IPS DF 4.7 (cell line): Measurements from ENCODE around the gene PPOX.

ENCODE experiments used
- DNase-seq: peaks from one replicate; pipeline ENCODE4 v3.0.0-alpha.2; 2013; ENCODE audit warnings: low spot score; ENCODE audit errors: extremely low read depth

Gene PPOX

GRCh38 chr1:161165742-161166668, at the start of gene PPOX:
Gene PPOX (plus strand): TSS chr1:161166426. CDS start chr1:161166848, 422 bp downstream.
- DNase-seq = no peak

DNA sequence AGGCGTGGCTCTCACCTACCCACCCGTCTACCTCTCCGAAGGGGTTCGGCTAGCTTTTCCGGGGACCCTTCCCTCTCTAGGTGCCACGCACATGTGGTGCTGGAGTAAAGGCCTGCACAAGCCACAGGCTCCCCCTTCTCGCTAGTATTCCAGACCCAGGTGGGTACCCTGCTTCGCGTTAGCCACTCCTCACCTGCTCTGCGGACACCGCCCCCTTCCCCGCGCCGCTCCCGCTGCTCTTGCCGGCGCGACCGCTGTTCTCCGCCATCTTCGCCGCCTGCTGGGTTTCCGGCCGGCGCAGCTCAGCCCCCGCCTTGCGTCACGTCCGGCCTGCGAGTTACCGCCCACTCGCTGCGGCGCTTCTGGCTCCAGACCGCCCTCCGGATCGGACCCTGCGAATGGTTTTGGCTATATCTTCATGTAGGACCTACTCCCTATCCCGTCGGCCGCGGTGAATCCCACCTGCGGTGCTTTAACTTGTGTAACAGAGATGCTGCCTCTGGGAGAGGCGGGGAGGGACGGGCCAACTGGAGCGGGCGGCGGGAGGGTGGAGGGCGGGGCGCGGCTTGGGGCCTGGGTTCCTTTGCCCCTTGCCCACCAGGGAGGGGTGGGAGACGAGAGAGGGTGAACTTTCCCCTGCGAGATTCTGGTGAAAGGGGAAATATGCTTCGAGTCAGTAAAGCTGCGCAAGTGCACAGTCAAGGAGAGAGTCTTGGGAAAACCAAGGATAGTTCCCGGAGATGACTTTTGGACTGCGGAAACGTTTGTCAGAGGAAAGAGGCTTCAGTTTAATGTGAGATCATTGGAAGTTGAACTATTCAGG, 48.3 kb upstream of the PPOX start, which contains the start of the genes NIT1 and PFDN2:
Gene NIT1, plus strand, starts transcription at position 347 of the 823 bp plus-strand sequence. Its CDS starts 72 bp downstream, at position 419.
Gene PFDN2, minus strand, starts transcription at position 279 of the 823 bp plus-strand sequence. Its CDS starts 11 bp downstream, at position 268.
- peak; percentile 49 for DNase-seq

GRCh38 chr1:161119092-161119903, 46.9 kb upstream of the PPOX start:
- no peak for DNase-seq

GRCh38 chr1:161121042-161121650, 45.1 kb upstream of the PPOX start:
- no peak for DNase-seq

DNA sequence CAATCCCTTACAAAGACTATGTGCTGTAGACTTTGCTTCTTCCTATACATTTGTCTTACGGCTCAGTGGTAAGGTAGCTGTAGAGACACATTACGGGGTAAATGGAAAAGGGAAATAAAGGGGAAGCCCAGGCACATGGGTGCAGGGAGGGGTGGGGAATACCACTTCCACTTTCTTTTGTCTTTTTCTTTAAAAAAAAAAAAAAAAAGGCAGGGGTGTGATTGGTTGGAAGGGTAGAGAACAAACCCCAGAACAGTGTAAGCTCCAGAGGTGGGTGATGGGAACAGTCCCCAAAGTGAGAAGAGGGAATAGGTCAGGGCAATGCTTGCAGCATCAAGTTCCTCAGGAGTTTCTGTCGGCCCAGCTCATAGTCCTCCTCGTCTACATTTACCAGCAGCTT, 44.4 kb upstream of the PPOX start:
- no peak for DNase-seq

DNA sequence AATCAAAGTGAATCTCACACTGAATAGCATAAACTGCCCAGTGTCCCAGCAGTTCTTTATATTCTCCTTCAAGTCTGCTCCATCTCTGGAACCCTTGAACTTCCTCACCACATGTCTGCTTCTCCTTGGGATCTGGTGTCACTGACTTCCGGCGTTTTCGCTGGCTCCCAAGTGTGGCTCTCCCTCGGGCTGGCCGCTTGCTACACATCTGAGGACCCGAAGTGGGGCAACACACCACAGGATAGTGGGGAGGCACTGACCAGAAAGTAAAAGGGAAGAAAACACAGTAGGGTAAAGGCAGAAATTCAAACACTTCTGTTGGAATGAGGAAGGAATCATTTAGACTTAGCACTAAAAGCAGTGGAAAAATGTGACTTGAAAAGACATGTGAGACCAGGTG, 43.3 kb upstream of the PPOX start:
- no peak for DNase-seq

DNA sequence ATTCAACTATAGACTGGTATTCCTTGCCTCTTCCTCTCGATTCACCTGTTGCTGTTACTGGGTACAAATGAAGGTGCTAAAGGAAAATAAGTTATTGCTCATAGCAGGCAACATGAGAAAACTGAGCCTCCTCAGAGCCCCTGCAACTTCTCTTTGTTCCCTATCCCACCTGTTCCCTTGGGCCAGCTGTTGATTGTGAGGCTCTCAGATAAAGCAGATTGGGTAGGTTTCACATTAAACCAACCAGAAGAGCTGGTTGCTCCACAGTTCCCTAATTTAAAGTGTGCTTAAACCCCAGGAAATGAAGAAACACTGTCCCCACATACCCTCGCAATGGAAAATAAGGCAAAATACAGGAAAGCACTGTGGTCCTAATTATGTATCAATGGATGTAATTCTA, 38.6 kb upstream of the PPOX start:
- no peak for DNase-seq

DNA sequence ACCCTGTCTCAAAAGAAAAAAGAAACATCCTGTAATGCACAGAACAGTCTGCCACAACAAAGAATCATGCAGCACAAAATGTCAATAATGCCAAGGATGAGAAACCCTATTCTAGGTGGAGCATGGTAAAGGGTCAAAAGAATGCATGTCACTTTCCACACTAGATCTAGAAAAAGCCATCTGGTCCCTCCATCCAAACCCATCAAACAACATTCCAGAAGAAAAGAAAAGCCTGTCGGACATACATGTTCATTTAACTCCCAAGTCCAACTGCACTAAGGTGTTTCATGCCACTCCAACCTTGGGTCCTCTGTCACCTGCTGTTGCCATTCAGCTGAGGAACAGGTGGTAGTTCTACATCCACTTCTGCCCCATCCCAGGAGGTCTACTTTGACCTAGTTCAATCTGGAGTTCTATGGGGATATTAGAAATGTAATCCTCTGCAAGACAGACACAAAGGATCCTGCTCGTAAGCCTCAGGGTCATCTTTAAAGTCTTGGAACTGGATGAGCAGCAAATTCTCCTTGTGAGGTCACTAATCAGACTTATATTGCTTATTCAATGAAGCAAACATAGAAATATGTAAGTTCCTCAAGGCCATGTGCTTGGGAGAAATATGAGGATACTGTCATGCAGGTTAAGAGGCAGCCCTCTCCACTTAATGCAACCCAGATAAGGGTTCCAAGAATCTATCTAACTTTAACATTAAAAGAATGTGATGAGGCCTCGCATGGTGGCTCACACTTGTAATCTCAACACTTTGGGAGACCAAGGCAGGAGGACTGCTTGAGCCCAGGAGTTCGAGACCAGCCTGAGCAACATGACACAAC, 37.4 kb upstream of the PPOX start:
- DNase-seq = no peak

DNA sequence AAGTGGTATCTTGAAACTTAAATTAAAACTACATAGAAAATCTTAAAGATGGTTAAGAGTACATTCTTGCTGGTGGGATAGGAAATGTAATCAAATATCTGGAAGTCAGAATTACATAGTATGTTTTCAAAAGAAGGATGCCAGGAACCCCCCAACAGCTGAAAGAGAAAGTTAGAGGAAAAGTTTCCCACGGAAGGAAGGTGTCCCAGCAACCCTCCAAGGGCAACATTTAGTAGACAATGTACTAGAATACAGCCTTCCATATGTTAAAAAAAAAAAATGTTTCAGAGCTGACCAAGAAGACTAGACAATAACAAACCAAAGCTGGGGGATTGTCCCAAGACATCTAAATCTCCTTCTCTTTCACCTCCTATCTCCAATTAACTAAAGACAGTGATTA, 36.0 kb upstream of the PPOX start:
- no peak for DNase-seq

- no peak for DNase-seq
Observed at GRCh38 chr1:161131523-161132409, 34.5 kb upstream of the PPOX start.

DNA sequence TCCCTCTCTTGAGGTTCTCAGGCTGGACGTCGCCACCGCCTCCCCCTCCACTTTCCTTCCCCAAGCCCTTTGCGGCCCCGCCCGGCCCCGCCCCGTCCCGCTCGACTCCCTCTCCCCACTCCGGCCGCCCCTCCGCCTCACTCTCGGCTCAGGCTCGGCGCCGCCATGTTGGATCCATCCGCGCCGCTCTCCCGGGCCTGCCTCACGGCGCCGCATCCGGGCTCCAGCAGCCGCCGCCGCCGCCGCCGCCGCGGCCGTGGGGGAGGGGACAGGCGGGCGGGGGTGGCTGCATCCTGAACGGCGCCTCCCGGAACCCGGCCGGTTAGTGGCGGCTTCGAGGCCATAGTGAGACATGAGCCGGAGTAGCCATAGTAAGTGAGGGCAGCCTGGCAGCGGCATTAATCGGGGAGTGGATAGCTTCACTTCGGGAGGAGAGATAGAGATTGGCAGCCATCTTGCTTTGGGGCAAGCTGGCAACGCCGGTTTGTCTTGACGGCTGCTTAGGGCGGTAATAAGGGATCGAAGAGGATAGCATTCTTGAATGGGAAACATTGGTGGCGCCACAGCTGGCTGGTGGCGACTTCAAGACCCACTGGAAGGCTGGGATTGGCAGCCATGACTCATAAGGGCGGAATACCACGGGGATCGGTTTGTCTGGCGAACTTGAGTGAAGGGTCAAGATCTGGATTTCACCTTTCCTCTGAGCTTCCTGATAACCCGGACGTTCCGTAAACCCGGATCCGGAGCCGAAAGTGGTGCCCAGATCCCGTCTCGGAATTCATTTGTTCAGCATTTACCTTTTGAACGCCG, 33.6 kb upstream of the PPOX start, which contains the start of gene DEDD:
Gene DEDD, minus strand, starts transcription at position 258 of the 810 bp plus-strand sequence. CDS start 8,205 bp downstream, outside the sequence.
- DNase-seq = peak; percentile 89

DNA sequence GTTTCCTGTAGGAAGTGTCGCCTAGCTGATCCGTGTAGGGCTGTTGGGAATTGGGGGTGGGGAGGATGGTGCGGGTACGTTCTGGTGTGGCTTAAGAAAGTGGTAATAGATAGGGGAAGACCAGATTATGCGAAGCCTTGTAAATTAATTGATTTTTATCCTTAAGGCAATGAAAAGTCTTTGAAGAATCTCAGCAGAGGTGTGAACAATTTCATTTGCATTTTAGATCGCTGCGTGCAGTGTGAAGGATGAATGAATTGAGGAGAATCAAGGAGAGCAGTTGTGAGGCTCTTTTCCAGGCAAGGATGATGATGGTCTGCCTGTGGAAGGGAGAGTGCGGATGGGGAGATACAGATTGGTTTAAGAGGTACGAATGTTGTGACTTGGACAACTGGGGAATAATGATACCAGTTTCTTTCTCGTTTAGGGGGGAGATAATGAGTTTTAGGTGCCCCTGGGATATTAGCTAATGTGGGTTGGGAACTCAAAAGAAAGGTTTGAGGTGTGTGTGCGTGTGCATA, 32.9 kb upstream of the PPOX start:
- DNase-seq = no peak

DNA sequence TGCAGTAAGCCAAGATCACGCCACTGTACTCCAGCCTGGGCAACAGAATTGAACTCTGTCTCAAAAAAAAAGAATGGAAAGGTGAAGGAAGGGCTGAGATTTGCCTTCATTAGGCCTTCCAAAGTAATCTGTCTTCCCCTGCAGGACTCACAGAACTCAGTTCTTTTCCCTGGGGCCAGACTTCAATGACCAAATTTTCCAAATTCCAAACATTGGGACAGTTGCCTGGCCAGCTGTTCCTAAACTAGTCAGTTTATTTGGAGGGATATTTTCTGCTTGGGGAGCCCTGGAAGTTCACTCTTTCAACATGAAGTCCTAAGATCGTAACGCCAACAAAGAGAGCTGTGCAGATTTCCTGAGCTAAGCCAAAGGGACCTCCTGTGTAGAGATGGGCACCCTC, 28.3 kb upstream of the PPOX start:
- no peak for DNase-seq

- DNase-seq = no peak
Observed at GRCh38 chr1:161138431-161138830, 27.8 kb upstream of the PPOX start.

DNA sequence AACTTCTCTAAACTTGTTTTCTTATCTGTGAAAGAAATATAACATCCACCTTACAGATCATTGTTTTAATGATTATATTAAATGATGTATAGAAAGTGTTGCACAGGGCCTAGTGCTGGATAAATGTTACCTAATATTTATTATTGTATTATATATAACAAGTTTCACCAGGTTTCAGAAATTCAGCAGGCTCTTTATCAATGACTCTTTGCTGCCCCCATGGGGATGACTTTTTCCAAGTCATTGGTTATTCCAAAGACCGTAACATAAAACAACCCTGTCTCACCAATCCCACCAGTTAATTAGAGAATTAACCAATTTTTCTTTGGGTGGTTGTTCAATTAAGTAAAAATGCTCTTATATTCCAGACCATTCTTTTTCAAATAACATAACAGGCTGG, 26.5 kb upstream of the PPOX start:
- no peak for DNase-seq

DNA sequence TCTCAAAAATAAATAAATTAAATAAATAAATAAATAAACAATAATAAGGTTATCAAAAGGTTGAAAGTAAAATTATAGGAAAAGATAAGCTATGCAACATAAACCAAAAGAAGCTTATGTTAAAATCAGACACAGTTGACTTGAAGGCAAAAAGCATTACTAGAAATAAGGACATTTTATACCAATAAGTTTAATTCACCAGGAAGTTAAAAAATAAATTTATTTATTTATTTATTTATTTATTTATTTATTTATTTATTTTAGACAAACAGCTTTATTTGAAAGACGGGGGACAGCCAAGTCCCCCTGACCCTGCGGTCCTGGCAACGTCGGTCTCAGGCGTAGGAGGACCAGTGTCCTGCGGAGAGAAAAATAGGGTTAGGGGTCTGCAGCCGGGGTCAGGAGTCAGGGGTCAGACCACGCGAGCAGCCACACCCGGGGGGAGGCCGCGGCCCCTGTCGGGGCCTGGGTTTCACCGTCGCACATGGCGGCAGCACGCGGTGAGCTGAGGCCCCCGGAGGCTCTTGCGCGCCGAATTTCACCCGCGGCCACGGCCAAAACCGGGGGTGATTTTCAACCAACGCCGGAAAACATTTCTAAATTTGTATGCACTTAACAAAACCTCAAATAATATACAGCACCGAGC, 25.3 kb upstream of the PPOX start:
- no peak for DNase-seq

DNA sequence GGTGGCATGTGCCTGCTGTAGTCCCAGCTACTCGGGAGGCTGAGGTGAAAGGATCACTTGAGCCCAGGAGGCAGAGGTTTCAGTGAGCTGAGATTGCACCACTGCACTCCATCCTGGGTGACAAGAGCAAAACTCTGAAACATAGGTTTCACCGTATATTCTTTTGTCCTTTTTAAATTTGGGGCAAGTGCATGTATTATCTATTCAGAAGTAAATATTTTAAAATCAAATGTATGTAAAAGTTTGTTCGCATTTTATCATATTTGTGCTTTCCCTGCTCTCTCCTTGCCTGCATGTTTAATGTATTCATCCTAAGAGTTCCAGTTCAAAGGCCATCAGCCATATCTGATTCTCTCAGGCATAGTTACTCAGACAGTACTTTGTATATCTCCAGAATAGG, 20.4 kb upstream of the PPOX start:
- DNase-seq = no peak
